K562 (cell line): Measurements from ENCODE around the gene FANCG. TPM values are rescaled to one million over a fixed set of nuclear protein-coding genes. Genes with fewer than 3 reads are reported as not detected.

Experiments
- ATAC-seq: fragments of 200-7000 bp; cut with Tn5 transposase; 3 replicates; pipeline ENCODE4 v1.9.1; 2020; ENCODE audit warnings: moderate library complexity
- BruUV-seq: library from RNA; stranded (reverse); fragments of 400-500 nt; replicated peaks from 2 replicates; lab custom pipeline; 2021; lab: Mats Ljungman, UMichigan
- CTCF ChIA-PET: fragments of 300-600 bp; formaldehyde crosslinking; extraction: SDS; loops from one replicate; lab custom pipeline; 2021; ENCODE audit warnings: low intra/inter-chr PET ratio; lab: Yijun Ruan, JAX
- POLR2A ChIA-PET: fragments of 300-600, 350-650 bp; sonication (Branson Sonifier 250); formaldehyde crosslinking; extraction: SDS; loops from one replicate; lab custom pipeline; 2021; ENCODE audit warnings: antibody characterized with exemption, inconsistent platforms; lab: Yijun Ruan, JAX
- DNase-seq, 4 experiments: peaks; one replicate each; pipeline versions ENCODE4 v3.0.0 to v3.0.0-alpha.2; 2011 to 2018; ENCODE audit warnings: low spot score in 3 of 4, mixed read lengths in 3 of 4; ENCODE audit errors: extremely low read depth in 1 of 4
- FAIRE-seq: peaks from 2 replicates; lab custom pipeline; 2011; peaks lifted over from hg19 to GRCh38; lab: Jason Lieb, UNC
- H2AFZ ChIP-seq: 2 replicates; pipeline ENCODE4 v1.6.0; 2011; ENCODE audit warnings: low read depth, low read length, control low read depth, inconsistent platforms
- H3K27ac ChIP-seq: fragments of 200-600 bp; 3 replicates; pipeline ENCODE4 v1.8.0; 2011; ENCODE audit warnings: low read depth, mild to moderate bottlenecking, control low read depth, inconsistent platforms, low read length, moderate library complexity, mixed read lengths; ENCODE audit errors: extremely low read depth
- H3K27me3 ChIP-seq, 2 experiments: fragments of 300-600 bp in 1 of 2; 2 replicates in 1 of 2; 3 replicates in 1 of 2; pipeline versions ENCODE4 v1.6.0 to v1.8.0; 2011; ENCODE audit warnings: inconsistent platforms in 2 of 2, low read length in 2 of 2, mild to moderate bottlenecking in 1 of 2, mixed read lengths in 1 of 2, moderate library complexity in 1 of 2; ENCODE audit not compliant: control insufficient read depth in 2 of 2, insufficient read depth in 2 of 2
- H3K36me3 ChIP-seq: fragments of 300-600 bp; 3 replicates; pipeline ENCODE4 v1.8.0; 2011; ENCODE audit warnings: mild to moderate bottlenecking, low read length, inconsistent platforms; ENCODE audit not compliant: control insufficient read depth, insufficient read depth
- H3K4me1 ChIP-seq, 2 experiments: fragments of 200-600 bp in 1 of 2; replicated peaks in 1 of 2; 2 replicates in 1 of 2; 3 replicates in 1 of 2; pipeline versions ENCODE4 v1.5.1 to v1.8.0; 2011; ENCODE audit warnings: inconsistent platforms in 2 of 2, low read length in 2 of 2, mild to moderate bottlenecking in 1 of 2, mixed read lengths in 1 of 2, moderate library complexity in 1 of 2; ENCODE audit not compliant: control insufficient read depth in 2 of 2, insufficient read depth in 2 of 2
- H3K4me2 ChIP-seq: 2 replicates; pipeline ENCODE4 v1.6.1; 2011; ENCODE audit warnings: low read length, control low read depth, inconsistent platforms, mixed read lengths; ENCODE audit not compliant: insufficient read depth
- H3K4me3 ChIP-seq: fragments of 200-600 bp; sonication (generic), shearing (Covaris generic); 2 replicates; pipeline ENCODE4 v1.5.1; 2016; ENCODE audit warnings: control low read depth, inconsistent platforms
- H3K79me2 ChIP-seq: fragments of 200-600 bp; 3 replicates; pipeline ENCODE4 v1.8.0; 2011; ENCODE audit warnings: low read length, inconsistent platforms; ENCODE audit not compliant: control insufficient read depth, insufficient read depth
- H3K9ac ChIP-seq, 2 experiments: 2 replicates each; pipeline versions ENCODE4 v1.6.0 to v1.6.1; 2011; ENCODE audit warnings: low read depth in 2 of 2, low read length in 2 of 2, control low read depth in 1 of 2, inconsistent platforms in 1 of 2, mild to moderate bottlenecking in 1 of 2, mixed read lengths in 1 of 2; ENCODE audit not compliant: insufficient read depth in 1 of 2
- H3K9me1 ChIP-seq: one replicate; pipeline ENCODE4 v1.6.0; 2011; ENCODE audit warnings: inconsistent platforms, mild to moderate bottlenecking, low read length, moderate library complexity; ENCODE audit not compliant: control insufficient read depth, insufficient read depth
- H3K9me3 ChIP-seq: replicated peaks from 2 replicates; pipeline ENCODE4 v1.5.1; 2011; ENCODE audit warnings: low read depth, low read length, inconsistent platforms; ENCODE audit not compliant: control insufficient read depth, insufficient read depth
- H4K20me1 ChIP-seq: replicated peaks from 2 replicates; pipeline ENCODE4 v1.6.1; 2011; ENCODE audit warnings: low read length, inconsistent platforms, mixed read lengths; ENCODE audit not compliant: control insufficient read depth, insufficient read depth
- BHLHE40 ChIP-seq: IDR thresholded peaks from 2 replicates; pipeline ENCODE4 v1.6.1; 2011; ENCODE audit warnings: low read length, improper control_type of control experiment
- FUS ChIP-seq: fragments of 200-400 bp; formaldehyde crosslinking; optimal IDR thresholded peaks from 2 replicates; pipeline ENCODE3; 2017; ENCODE audit warnings: low read depth, low read length
- JUNB ChIP-seq: fragments of 450-650 bp; formaldehyde crosslinking; conservative IDR thresholded peaks from 2 replicates; pipeline ENCODE4 v1.4.0; 2020; ENCODE audit warnings: mild to moderate bottlenecking
- KDM5B ChIP-seq: fragments of 200-600 bp; sonication (generic); IDR thresholded peaks from 2 replicates; pipeline ENCODE4 v1.6.1; 2012; ENCODE audit warnings: low read depth, mild to moderate bottlenecking, moderate library complexity, low read length, control low read depth, inconsistent platforms; ENCODE audit not compliant: insufficient replicate concordance
- MCM5 ChIP-seq: fragments of 450-650 bp; IDR thresholded peaks from 2 replicates; pipeline ENCODE4 v1.6.1; 2016; ENCODE audit warnings: low read depth
- MTA2 ChIP-seq: fragments of 450-650 bp; IDR thresholded peaks from 2 replicates; pipeline ENCODE4 v1.6.1; 2016; ENCODE audit warnings: low read depth
- TAL1 ChIP-seq: fragments of 450-650 bp; IDR thresholded peaks from 2 replicates; pipeline ENCODE4 v1.6.1; 2016; ENCODE audit warnings: mild to moderate bottlenecking
- TEAD1 ChIP-seq, 2 experiments: fragments of 450-650 bp in 1 of 2; sonication (generic) in 1 of 2; formaldehyde crosslinking; IDR thresholded peaks; 2 replicates each; pipeline versions ENCODE4 v1.4.0 to v1.8.0; 2020 to 2022; ENCODE audit warnings: mild to moderate bottlenecking in 2 of 2, missing genetic modification reagents in 1 of 2
- THRAP3 ChIP-seq: fragments of 450-650 bp; IDR thresholded peaks from 2 replicates; pipeline ENCODE4 v1.6.1; 2016; ENCODE audit warnings: mild to moderate bottlenecking, inconsistent platforms, borderline replicate concordance
- ZNF133 ChIP-seq: fragments of 250-450 bp; sonication (Bioruptor Pico); IDR thresholded peaks from 2 replicates; pipeline ENCODE4 v1.4.0; 2020; ENCODE audit warnings: mild to moderate bottlenecking
- ZNF140 ChIP-seq: fragments of 250-450 bp; sonication (Bioruptor Pico); IDR thresholded peaks from 2 replicates; pipeline ENCODE4 v1.8.0; 2021; ENCODE audit warnings: moderate library complexity, mild to moderate bottlenecking, inconsistent platforms
- ZNF184 ChIP-seq: sonication (generic); formaldehyde crosslinking; IDR thresholded peaks from 2 replicates; pipeline ENCODE4 v1.5.0; 2020; ENCODE audit warnings: missing genetic modification reagents
- ZNF217 ChIP-seq: sonication (generic); formaldehyde crosslinking; IDR thresholded peaks from 2 replicates; pipeline ENCODE4 v1.8.0; 2022; ENCODE audit warnings: mild to moderate bottlenecking, missing genetic modification reagents
- ZNF239 ChIP-seq: fragments of 250-450 bp; sonication (Bioruptor Pico); IDR thresholded peaks from 2 replicates; pipeline ENCODE4 v1.4.0; 2020; ENCODE audit warnings: mild to moderate bottlenecking
- ZNF699 ChIP-seq: fragments of 250-450 bp; sonication (Bioruptor Pico); IDR thresholded peaks from 2 replicates; pipeline ENCODE4 v1.8.0; 2021; ENCODE audit warnings: mild to moderate bottlenecking, moderate library complexity; ENCODE audit not compliant: insufficient replicate concordance
- WGBS: fragments of 100-300 bp; shearing (Covaris generic); methylation state at CpG from one replicate; pipeline ENCODE4 v1.1.6; 2016; ENCODE audit warnings: low coverage, mixed read lengths; ENCODE audit not compliant: insufficient coverage; ENCODE audit errors: missing lambda C conversion rate; 5-methylcytosine and 5-hydroxymethylcytosine counted together
- in situ Hi-C: fragments of 300-500 bp; cut with MboI; formaldehyde crosslinking; loops from 4 replicates; pipeline ENCODE4 v1.15.0; 2018; ENCODE audit warnings: inconsistent platforms, mixed read lengths
- intact Hi-C: fragments of 100-400 bp; cut with micrococcal nuclease; formaldehyde crosslinking; loops from 2 replicates; pipeline ENCODE4 v1.14.2; 2022
- polyA plus RNA-seq, 8 experiments: library from polyadenylated mRNA; depleted of rRNA in 4 of 8; stranded (reverse) in 5 of 8; unstranded in 3 of 8; fragments of >200 nt; fragmentation: Nextera tagmentation in 2 of 8; fragmentation: Illumina TruSeq in 1 of 8; extraction: Ambion mirVana in 2 of 8; extraction: Trizol in 1 of 8; gene quantifications; 2 replicates each; pipeline versions ENCODE4 v1.2.1 to v1.2.3, GENCODE V29; 2011 to 2014; ENCODE audit warnings: inconsistent platforms in 1 of 8, missing spikeins in 1 of 8
- total RNA-seq, 7 experiments: library from RNA; depleted of rRNA in 6 of 7; stranded (reverse); fragments of >200 nt in 6 of 7; fragmentation: Illumina TruSeq in 2 of 7; extraction: Trizol in 2 of 7; gene quantifications; 2 replicates each; pipeline versions ENCODE4 v1.2.1 to v1.2.3, GENCODE V29; 2011 to 2021; ENCODE audit warnings: low replicate concordance in 1 of 7
- TF ChIP-seq, protein P1 (sequence below): fragments of 250-450 bp; sonication (Bioruptor Pico); IDR thresholded peaks from 2 replicates; pipeline ENCODE4 v1.4.0; 2020; ENCODE audit warnings: mild to moderate bottlenecking, moderate library complexity

Gene FANCG
- total and polyA plus RNA-seq, 9 of the 15 experiments (the other 6 are each of a cell fraction or from before 2014, with no cell fraction given), result 7.5 to 43.9 (median 31.0) TPM

GRCh38 chr9:35074791-35075190 is 5.0 kb downstream of the FANCG start:
- intact Hi-C loops (no loop called here), in situ Hi-C loops (no loop called here)
- Histone ChIP-seq H3K79me2 (peaks cover 50% of the 10 kb centered on the region), H3K4me3 (no peak overlapping the region), H3K27ac (no peak overlapping the region), H3K9me3 (no peaks in the 10 kb centered on the region), H3K36me3 (peaks cover 56% of the 10 kb centered on the region), H4K20me1 (peaks cover 18% of the 10 kb centered on the region), H3K9me1 (peaks cover 4% of the 10 kb centered on the region), H3K4me1 (peaks cover 13 to 16% of the 10 kb centered on the region in 2 experiments; a peak in 3 of 5 replicates), H2AFZ (no peak overlapping the region), H3K9ac (no peak overlapping the region), H3K4me2 (no peak overlapping the region), H3K27me3 (no peaks in the 10 kb centered on the region)
- no peak for ATAC-seq
- CTCF ChIA-PET, result no interaction called here
- BruUV-seq, result no TSS peak
- TF ChIP-seq ZNF184 (CRISPR knock-in tag) (no peak), ZNF239 (CRISPR knock-in tag) (no peak), ZNF133 (CRISPR knock-in tag) (no peak), MCM5 (no peak), KDM5B (no peak)
- POLR2A ChIA-PET, result no interaction called here
- DNase-seq, result no peak
- no peak for FAIRE-seq
- WGBS, result 94% methylated on average over 8 of the region's 8 CpGs

GRCh38 chr9:35074141-35074540 is 5.6 kb downstream of the FANCG start:
- H3K27me3 ChIP-seq, result no peaks in the 10 kb centered on the region
- H3K9me3 ChIP-seq, result no peaks in the 10 kb centered on the region
- intact Hi-C loops (no loop called here), in situ Hi-C loops (no loop called here)
- no peak overlapping the region for H3K27ac ChIP-seq
- ChIA-PET POLR2A (no interaction called here), CTCF (no interaction called here)
- BruUV-seq, result no TSS peak
- ATAC-seq (no peak), FAIRE-seq (no peak), DNase-seq (no peak)
- H3K4me2 ChIP-seq, result no peak overlapping the region
- H3K4me3 ChIP-seq, result no peak overlapping the region
- H3K9me1 ChIP-seq, result peaks cover 4% of the 10 kb centered on the region
- peaks cover 14 to 17% of the 10 kb centered on the region in 2 experiments; a peak in 3 of 5 replicates for H3K4me1 ChIP-seq
- H4K20me1 ChIP-seq, result peaks cover 19% of the 10 kb centered on the region
- WGBS, result 100% methylated on average over 6 of the region's 6 CpGs
- H3K79me2 ChIP-seq, result peaks cover 52% of the 10 kb centered on the region
- H3K9ac ChIP-seq, result no peak overlapping the region
- no peak overlapping the region for H2AFZ ChIP-seq
- peaks cover 61% of the 10 kb centered on the region for H3K36me3 ChIP-seq
- TF ChIP-seq ZNF217 (CRISPR knock-in tag) (no peak), FUS (no peak), TAL1 (no peak), ZNF140 (no peak), TEAD1 (CRISPR knock-in tag; IDR thresholded peaks at IDR 0.05) (no peak), ZNF699 (CRISPR knock-in tag) (no peak), THRAP3 (no peak), JUNB (no peak), BHLHE40 (no peak), MTA2 (no peak)
- TF ChIP-seq, protein P1, sequence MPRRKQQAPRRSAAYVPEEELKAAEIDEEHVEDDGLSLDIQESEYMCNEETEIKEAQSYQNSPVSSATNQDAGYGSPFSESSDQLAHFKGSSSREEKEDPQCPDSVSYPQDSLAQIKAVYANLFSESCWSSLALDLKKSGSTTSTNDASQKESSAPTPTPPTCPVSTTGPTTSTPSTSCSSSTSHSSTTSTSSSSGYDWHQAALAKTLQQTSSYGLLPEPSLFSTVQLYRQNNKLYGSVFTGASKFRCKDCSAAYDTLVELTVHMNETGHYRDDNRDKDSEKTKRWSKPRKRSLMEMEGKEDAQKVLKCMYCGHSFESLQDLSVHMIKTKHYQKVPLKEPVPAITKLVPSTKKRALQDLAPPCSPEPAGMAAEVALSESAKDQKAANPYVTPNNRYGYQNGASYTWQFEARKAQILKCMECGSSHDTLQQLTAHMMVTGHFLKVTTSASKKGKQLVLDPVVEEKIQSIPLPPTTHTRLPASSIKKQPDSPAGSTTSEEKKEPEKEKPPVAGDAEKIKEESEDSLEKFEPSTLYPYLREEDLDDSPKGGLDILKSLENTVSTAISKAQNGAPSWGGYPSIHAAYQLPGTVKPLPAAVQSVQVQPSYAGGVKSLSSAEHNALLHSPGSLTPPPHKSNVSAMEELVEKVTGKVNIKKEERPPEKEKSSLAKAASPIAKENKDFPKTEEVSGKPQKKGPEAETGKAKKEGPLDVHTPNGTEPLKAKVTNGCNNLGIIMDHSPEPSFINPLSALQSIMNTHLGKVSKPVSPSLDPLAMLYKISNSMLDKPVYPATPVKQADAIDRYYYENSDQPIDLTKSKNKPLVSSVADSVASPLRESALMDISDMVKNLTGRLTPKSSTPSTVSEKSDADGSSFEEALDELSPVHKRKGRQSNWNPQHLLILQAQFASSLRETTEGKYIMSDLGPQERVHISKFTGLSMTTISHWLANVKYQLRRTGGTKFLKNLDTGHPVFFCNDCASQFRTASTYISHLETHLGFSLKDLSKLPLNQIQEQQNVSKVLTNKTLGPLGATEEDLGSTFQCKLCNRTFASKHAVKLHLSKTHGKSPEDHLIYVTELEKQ, result no peak
